ENCODE data around the gene GGT5.
"Not testable (repeated sequence)": the region's sequence is repeated elsewhere in the genome, so short reads cannot be mapped to it uniquely, and the experiment has no call there.

The GGT5 gene

GRCh38 chr22:24262185-24262749 lies 17.4 kb upstream of the GGT5 start:
- DNase-seq (ENCODE audit: low read depth), result not testable (repeated sequence)

- DNase-seq (ENCODE audit: low read depth), result peak; percentile 44
These were observed 14.6 kb upstream of the GGT5 start for GRCh38 chr22:24259459-24259858.

- not testable (repeated sequence) for DNase-seq (ENCODE audit: low read depth)
These were observed 11.9 kb upstream of the GGT5 start for GRCh38 chr22:24256736-24257135.

GRCh38 chr22:24256136-24256535 lies 11.3 kb upstream of the GGT5 start:
- not testable (repeated sequence) for DNase-seq (ENCODE audit: low read depth)

- not testable (repeated sequence) for DNase-seq (ENCODE audit: low read depth)
These were observed 8.2 kb upstream of the GGT5 start for GRCh38 chr22:24253126-24253525.

- not testable (repeated sequence) for DNase-seq (ENCODE audit: low read depth)
These were observed 6.4 kb upstream of the GGT5 start for GRCh38 chr22:24251286-24251685.

GRCh38 chr22:24249413-24249812 lies 4.5 kb upstream of the GGT5 start:
- DNase-seq (ENCODE audit: low read depth), result not testable (repeated sequence)

GRCh38 chr22:24248611-24249010 lies 3.7 kb upstream of the GGT5 start:
- not testable (repeated sequence) for DNase-seq (ENCODE audit: low read depth)

GRCh38 chr22:24247564-24248344 lies 2.9 kb upstream of the GGT5 start:
- peak; percentile 15 for DNase-seq (ENCODE audit: low read depth)

GRCh38 chr22:24247011-24247507 lies 2.2 kb upstream of the GGT5 start:
- DNase-seq (ENCODE audit: low read depth), result no peak

- not testable (repeated sequence) for DNase-seq (ENCODE audit: low read depth)
These were observed 991 bp upstream of the GGT5 start for GRCh38 chr22:24245584-24246561.

GRCh38 chr22:24244144-24244787 lies 616 bp downstream of the GGT5 start:
- peak; percentile 32 for DNase-seq (ENCODE audit: low read depth)

- not testable (repeated sequence) for DNase-seq (ENCODE audit: low read depth)
These were observed 1.5 kb downstream of the GGT5 start for GRCh38 chr22:24243417-24243816.

- not testable (repeated sequence) for DNase-seq (ENCODE audit: low read depth)
These were observed 3.7 kb downstream of the GGT5 start for GRCh38 chr22:24240985-24241692.

GRCh38 chr22:24240381-24240780 lies 4.5 kb downstream of the GGT5 start:
- no peak for DNase-seq (ENCODE audit: low read depth)

- not testable (repeated sequence) for DNase-seq (ENCODE audit: low read depth)
These were observed 6.7 kb downstream of the GGT5 start for GRCh38 chr22:24238101-24238694.

GRCh38 chr22:24236656-24237055 lies 8.2 kb downstream of the GGT5 start:
- DNase-seq (ENCODE audit: low read depth), result no peak

- no peak for DNase-seq (ENCODE audit: low read depth)
These were observed 9.6 kb downstream of the GGT5 start for GRCh38 chr22:24235315-24235714.

GRCh38 chr22:24233816-24234215 lies 11.1 kb downstream of the GGT5 start:
- DNase-seq (ENCODE audit: low read depth), result no peak

- no peak for DNase-seq (ENCODE audit: low read depth)
These were observed 11.6 kb downstream of the GGT5 start for GRCh38 chr22:24233235-24233634.

- no peak for DNase-seq (ENCODE audit: low read depth)
These were observed 12.2 kb downstream of the GGT5 start for GRCh38 chr22:24232725-24233124.

Measured in stimulated activated CD4-positive, alpha-beta T cell treated with anti-CD3 and anti-CD28 coated beads, Interleukin-2, amount 100 ng/mL, for 4 hours (primary cell).